HG03469 (cell line): Measurements from ENCODE around the gene SHISAL2A.
A peak's percentile ranks its signal among the peaks of the same experiment; 100 is the strongest.

Experiments
- ATAC-seq: cut with Tn5 transposase; IDR thresholded peaks from one replicate; pipeline ENCODE4 v1.9.1; 2021; ENCODE audit warnings: mild to moderate bottlenecking, moderate library complexity, moderate number of reproducible peaks; ENCODE audit not compliant: unreplicated experiment

SHISAL2A gene

DNA sequence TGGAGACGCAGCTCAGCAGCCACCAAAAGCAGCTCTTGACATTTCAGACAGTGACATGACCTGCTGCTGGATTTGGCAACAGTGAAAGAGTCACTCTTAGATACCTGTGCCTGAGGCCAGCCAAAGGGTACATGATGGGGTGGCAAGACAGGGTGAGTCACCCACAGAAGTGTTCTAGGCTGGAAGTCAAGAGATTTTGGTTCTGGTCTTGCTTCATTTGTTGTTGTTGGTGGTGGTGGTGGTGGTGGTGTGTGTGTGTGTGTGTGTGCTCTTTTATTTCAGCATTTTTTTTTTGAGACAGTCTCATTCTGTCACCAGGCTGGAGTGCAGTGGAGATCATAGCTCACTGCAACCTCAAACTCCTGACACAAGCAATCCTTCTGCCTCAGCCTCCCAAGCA, 25.8 kb downstream of the SHISAL2A start:
- ATAC-seq, result no peak

DNA sequence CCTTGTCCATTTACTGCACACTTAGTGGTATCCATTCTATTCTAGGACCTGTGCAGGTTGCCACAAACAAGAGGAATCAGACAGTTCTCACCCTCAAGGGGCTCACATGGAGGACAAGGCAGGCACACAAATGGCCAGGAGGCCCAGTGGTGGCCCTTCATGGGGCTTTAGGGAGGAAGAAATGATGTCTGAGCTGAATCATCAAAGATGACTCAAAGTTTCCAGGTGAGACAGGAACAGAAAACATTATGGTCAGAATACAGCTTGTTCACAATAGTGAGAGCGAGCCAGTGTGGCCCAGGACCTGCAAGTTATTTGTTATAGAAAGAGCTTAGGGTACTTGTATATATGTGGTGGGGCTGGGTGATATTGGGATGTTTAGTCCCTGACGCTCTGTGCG, 26.4 kb downstream of the SHISAL2A start:
- peak; percentile 38 for ATAC-seq

DNA sequence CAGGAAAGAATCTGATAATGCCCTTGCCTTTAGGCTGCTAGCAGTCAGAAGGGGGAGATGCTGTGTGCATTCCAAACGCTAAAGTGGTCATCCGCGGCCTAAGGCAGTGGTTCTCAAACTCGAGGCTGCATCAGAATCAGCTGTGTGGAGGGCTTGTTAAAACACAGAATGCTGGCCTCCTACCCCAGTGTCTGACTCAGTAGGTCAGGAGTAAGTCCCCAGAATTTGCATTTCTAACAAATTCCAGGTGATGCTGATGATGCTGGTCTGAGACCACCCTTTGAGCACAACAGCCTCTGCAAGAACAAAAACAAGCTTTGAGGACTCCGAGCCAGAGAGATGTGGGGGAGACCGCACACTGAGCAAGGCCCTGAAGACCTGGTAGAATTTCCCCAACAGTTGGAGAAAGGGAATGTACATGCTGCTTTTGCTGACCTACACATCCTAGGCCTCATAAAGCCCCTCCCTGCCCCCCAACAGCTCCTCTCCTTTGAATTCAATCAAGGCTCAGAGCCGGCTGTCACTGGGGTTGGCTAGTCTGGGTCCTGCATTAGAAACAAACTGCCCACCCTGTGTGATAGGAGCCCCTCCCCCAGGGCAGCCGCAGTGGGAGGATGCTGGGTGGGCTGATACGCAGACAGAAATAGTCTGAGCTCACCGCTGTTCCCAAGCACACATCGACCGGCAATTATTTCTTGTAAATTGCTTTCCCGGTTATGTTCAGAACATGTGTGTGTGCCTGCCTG, 27.1 kb downstream of the SHISAL2A start:
- ATAC-seq, result no peak

DNA sequence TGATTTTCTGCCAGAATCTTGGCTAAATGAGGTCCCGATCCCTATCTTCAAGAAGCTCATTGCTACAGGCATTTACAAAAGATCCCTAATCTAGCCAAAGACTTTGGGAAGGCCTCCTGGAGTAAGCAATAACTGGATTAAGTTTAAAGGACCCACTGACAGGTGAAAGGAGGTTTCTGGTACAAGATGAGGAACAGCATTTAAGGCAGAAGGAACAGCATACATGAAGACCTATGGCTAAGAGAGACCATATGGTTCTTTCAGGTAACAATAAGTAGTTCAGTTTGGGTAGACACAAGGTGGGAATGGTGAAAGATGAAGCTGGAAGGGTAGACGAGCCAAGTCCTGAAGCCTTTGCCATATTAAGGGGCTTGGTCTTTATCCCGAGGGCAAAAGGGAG, 27.8 kb downstream of the SHISAL2A start:
- ATAC-seq, result no peak

DNA sequence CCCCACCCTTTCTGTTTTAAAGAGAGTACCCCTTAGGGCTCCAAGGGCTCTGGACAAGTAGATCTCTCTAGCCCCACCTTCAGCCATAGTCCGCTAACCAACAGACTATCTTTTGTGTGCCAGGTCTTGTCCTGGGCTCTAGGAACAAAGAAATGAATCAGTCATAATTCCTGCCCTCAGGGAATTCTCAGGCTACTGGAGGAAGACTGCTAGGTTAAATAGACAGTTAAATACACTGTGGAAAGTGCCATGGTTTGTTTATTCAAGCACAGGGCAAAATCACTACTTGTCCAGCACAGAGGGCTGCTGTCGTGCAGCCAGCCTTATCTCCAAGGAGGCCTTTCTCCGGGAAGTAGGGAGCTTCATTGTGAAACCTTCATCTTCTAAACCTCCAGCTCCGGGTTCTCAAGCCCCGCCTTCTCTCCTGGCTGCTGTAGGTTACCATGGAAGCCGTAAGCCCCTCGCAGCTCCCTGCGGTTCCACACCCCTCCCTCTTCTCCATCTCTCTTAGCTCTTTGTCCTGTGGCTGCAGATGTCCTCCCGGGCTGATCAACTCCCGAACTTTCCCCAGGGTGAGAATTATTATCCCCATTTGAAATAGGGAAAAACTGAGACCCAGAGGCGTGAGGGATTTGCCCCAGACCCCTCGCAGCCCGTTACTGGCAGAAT, 29.8 kb downstream of the SHISAL2A start:
- ATAC-seq, result no peak

DNA sequence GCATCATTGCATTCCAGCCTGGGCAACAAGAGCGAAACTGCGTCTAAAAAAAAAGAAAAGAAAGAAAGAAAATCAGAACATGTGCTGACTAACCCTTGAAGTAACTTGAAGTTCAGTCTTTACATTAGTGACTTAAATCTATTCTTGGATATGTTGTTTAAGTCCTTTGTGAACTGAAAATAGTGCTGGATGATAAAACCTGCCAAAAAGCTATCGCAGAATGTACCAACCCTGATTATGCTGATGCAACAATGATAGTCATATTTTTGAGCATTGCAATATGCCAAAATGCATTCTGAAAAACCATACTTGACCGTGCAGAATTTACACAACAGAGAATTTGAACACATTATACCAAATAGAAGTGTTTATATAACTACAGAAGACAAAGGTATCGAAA, 30.7 kb downstream of the SHISAL2A start:
- ATAC-seq, result no peak

DNA sequence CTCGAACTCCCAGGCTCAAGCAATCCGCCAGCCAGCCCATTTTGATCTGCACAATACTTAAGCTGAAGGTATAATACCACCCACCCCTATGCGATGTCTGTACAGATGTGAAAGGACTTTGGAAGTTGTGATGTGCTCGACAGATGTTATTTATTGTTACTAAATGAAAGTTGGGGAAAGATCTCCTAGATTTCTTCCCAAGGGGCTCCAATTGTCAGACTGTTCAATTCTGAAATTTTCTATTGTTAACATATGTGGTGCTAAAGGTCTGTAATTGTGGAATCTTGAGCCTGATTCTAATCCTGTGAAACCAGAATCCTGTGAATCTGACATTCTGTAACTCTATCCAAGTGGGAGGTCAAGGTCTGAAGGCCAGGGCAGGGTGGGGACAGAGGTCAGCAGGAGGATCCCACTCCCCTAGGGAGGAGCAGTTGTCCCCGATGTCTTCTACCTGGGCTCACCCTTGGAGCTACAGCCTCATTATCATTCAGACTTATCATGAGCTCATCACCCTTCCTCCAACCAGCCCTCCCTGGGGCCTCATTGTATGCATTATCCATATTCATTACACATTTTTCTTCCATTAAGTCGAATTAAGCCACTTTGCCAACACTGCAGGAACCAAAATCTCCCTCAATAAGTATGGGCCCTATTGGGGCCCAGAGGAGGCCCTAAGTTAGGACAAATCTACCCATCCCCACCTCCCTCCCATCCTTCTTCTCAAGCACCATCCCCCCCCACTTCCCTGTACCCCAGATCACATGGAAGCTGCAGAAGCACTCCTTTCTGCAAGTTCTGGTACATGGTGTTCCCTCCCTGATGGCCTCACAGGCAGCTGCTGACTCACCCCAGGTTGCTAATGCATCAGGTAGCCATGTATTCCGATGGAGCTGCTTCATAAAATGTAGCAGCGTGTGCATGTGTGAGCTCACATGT, 32.3 kb downstream of the SHISAL2A start:
- ATAC-seq, result no peak

DNA sequence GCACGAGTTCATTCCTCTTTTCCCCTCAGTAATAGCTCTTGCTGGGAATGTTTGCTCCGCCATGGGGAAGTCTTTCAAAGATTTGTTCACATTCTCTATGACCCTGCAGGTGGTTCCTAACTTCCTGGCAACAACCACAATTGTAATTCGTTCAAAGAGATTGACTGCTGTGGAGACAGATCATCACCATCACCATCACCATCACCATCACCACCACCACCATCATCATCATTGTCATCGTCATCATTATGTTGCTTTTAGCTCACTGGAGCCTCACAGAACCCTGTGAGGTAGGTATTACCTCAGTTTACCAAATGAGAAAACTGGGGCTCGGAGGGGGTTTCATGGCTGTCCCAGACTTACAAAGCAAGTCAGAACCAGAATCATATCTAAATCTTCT, 34.3 kb downstream of the SHISAL2A start:
- no peak for ATAC-seq

DNA sequence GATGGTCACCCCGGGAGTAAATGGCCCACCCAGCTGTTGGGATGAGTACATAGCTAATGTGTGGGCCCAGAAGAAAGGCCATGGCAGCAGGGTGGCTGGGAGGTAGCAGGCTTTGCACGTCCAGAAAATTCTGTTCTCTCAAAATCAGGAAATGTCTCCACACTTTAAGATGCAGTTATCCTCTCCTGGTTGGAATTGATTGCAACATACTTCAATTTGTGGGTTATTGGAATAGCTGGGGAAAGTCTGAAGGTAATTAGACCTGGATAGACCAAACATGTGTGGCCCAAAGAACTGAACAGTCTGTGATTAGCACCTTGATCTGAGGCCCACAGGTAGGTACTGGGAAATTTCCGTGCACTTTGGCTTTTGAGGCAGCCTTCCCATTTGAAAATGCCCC, 35.0 kb downstream of the SHISAL2A start:
- no peak for ATAC-seq

DNA sequence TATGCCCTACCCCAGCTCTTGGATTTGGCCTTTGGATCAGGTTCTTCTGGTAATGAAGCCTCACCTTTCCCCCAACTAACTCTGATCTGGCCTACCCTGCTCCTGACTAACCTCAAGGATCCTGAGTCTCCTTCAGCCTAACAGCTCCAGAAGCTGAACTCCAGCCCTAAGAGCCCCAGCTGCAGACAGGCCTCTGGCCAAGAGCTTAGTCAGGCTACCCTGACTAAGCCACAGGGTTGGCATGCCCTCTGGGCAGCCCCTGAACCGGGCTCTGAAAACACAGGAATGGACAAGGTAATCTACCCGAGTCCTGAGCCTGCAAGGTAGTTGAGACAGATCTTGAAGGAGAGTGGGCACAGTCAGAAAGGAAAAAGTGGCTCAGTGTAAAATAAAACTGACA, 35.7 kb downstream of the SHISAL2A start:
- ATAC-seq, result no peak

DNA sequence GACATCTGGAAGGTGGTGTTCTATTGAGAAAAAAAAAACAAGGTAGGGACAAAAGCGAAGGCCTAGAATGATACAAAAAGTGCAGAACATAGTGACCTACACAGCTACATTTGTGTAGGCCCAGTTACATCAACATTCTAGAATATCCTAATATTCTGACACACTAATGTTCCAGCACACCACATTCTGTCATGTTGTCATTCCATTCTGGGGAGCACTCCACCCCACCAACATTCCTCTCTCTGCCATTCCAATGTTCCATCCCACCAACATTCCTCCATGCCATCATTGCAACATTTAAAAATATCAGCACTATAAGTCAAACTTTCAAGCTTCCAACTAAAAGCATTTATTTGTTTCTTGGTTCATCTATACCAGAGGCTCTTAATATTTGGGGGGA, 36.7 kb downstream of the SHISAL2A start:
- ATAC-seq, result no peak

DNA sequence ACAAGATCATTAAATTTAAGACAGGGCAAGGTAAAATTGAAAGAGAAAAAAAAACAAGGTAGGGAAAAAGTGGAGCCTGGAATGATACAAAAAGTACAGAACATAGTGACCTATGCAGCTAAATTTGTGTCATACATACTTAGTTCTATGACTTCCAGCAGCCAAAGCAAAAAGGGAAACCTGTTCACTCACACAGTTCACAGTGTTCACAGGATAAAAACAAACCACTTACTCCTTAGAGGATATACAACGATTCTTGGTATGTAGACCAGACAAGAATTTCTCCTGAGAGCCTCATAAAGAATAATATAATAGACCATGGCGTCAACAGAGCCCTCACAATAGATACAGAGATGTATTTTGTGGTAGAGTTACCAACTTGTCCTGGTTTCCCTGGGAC, 37.6 kb downstream of the SHISAL2A start:
- ATAC-seq, result no peak

DNA sequence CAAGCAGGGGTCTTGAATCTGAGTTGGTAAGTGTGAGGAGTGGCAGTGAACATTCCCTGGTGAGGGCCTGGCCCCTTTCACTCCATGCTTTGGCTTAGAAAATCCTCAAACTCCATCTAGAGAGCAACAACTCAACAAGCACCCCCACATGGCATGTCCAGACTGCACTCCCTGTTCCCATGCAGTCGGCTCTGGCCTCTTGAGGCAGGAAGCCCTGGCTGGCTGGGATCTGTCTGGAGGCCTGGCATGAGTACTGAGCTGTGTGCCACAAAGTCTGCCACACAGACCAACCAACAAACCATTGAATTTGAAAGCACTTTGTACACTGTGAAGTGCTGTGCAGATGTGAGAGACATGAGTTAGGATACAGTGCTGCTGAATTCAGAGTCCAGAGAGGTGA, 40.0 kb downstream of the SHISAL2A start:
- ATAC-seq, result no peak

DNA sequence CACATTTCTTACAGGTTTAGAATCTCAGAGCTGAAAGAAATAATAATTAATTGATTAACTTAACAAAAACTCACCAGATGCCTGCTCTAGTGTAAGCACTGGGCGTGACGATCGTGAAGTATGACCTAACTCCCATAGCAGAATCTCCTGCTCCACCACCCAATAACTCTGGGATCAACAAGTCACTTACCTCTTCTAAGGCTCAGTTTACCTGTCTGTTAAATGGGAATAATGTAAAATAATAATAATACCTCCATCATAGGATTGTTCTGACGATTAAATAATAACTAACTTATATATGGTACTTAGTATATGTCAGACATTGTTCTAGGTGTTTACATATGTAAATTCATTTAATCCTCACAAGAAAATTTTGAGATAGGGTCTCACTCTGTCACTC, 40.5 kb downstream of the SHISAL2A start:
- ATAC-seq, result no peak

DNA sequence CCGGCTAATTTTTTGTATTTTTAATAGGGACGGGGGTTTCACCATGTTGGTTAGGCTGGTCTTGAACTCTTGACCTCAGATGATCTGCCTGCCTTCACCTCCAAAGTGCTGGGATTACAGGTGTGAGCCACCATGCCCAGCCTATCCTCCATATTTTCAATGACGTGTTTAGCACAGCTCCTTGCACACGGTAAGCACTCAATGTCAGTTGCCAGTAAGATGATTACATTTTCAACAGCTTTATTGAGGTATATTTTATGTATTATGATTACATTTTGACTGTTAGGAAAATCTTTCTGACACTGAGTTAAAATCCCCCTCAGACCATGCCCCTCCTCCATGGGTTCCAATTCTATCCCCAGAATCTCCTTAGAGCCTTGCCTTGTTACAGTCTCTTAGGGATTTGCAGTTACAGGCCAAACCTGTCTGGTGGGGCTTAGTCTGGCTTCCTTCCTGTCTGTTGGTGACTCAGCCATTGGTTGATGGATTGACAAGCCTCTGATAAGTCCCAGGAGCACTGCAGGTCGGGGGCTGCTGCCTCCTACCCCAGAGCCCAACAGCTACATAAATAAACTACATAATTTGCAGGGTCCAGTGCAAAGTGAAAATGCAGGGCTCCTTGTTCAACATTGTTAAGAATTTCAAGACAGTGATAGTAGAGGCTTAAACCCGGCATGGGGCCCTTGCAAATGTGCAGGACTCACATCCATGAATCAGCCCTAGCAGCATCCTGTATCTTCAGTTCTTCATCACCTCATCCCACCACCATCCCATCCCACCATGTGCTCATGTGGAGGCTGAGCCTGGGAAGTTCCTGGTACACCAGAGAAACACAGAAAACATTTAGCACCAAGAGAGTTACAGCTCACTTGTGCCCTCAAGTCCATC, 41.8 kb downstream of the SHISAL2A start:
- no peak for ATAC-seq

DNA sequence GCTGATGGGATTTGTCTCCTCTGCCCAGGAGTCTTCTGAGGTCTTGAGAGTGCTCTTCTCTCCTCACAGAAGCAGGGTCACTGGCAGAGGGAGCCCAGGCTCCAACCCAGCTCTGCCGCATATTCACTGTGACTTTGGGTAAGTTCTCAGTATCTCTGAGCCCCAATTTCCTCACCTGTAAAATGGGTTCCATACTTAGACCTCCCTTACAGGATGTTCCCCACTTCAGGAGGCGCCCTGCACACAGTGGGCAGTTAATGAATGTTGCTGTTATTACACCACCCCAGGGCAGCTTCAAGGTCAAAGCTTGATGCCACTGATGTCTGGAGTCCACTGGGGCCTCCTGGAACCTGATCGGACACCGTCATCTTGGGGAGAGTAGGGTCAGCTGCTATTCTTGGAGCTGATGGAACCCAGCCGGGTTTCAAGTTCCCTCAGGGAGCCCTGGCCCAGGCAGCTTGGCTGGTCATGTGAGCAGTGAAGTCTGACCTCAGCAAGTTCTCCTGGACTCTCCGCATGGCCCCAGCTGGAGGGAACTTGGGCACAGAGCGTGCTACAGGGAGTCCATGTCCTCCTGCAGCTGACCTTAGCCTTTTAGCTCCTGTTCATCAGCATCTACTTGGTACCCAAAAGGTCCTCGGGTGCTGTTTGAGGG, 43.4 kb downstream of the SHISAL2A start:
- ATAC-seq, result no peak

DNA sequence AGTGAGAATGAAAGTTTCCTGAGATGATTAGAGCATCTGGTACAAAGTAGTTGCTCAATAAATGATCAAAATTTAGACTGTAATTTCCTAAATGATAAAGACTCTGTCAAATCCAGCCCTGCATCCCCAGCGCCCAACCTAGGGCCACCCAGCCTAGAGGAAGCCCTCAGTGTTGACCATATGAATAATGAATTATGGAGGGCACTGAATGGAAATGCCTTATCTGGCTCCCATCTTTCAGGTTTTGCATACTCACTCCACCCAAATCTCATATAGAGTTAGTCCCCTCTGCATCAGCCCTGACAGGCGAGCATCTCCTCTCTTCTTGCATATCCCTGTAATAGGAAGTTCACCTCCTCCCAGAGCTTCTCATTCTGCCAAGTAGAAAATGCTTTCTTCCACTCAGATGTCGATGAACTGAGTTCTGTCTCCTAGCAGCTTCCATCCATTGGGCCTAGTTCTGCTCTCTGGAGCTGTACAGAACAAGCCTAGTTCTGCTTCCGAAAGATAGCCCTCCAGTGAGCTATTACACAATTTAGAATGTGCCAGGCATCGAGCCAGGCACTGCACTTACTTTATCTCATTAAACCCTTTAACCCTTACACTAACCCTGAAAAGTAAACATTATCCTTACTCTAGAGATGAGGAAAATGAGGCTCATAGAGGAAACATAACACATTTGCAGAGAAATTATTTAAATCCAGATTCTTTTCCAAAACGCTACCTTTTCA, 44.3 kb downstream of the SHISAL2A start:
- ATAC-seq, result no peak

DNA sequence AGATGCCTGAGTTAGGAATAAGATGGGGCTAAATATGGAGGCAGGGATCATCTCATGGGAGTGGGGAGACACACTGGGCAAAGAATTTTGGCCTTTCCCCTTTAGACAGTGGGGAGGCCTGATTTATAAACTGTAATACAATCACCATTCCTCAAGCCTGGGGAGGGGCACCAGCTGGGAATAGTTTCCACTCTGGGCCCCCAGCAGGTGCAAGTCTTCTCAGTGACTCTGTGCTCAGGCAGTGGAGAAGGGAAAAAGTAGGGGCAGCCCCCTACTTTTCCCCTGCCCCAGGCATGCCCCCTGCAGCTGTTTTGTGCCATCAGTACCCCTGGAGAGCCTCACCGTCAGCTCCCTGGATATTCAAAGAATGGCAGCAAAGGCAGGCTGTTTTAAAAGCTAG, 46.1 kb downstream of the SHISAL2A start:
- ATAC-seq, result no peak

DNA sequence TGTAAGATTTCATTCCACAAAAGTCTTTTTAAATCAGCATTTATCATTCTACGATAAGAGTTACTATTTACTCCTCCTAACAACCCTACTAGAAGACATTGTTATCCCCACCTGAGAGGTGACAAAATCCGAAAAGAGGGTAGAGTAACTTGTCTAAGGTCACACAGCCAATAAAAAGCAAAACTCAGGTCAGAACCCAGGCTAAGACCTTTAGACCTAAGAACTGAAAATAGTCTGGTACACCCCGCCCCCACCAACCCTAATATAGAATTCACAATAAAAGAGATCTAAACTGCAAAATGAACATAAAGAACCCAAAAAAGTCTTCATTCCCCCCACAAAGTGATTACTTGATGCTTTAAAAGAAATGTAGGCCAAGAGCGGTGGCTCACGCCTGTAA, 46.5 kb downstream of the SHISAL2A start:
- ATAC-seq, result no peak
